ENCODE results near the gene UHRF2.
A peak's percentile ranks its signal among the peaks of the same experiment; 100 is the strongest.
"Not testable (repeated sequence)": the region's sequence is repeated elsewhere in the genome, so short reads cannot be mapped to it uniquely, and the experiment has no call there.

The UHRF2 gene, protein sequence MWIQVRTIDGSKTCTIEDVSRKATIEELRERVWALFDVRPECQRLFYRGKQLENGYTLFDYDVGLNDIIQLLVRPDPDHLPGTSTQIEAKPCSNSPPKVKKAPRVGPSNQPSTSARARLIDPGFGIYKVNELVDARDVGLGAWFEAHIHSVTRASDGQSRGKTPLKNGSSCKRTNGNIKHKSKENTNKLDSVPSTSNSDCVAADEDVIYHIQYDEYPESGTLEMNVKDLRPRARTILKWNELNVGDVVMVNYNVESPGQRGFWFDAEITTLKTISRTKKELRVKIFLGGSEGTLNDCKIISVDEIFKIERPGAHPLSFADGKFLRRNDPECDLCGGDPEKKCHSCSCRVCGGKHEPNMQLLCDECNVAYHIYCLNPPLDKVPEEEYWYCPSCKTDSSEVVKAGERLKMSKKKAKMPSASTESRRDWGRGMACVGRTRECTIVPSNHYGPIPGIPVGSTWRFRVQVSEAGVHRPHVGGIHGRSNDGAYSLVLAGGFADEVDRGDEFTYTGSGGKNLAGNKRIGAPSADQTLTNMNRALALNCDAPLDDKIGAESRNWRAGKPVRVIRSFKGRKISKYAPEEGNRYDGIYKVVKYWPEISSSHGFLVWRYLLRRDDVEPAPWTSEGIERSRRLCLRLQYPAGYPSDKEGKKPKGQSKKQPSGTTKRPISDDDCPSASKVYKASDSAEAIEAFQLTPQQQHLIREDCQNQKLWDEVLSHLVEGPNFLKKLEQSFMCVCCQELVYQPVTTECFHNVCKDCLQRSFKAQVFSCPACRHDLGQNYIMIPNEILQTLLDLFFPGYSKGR

DNA sequence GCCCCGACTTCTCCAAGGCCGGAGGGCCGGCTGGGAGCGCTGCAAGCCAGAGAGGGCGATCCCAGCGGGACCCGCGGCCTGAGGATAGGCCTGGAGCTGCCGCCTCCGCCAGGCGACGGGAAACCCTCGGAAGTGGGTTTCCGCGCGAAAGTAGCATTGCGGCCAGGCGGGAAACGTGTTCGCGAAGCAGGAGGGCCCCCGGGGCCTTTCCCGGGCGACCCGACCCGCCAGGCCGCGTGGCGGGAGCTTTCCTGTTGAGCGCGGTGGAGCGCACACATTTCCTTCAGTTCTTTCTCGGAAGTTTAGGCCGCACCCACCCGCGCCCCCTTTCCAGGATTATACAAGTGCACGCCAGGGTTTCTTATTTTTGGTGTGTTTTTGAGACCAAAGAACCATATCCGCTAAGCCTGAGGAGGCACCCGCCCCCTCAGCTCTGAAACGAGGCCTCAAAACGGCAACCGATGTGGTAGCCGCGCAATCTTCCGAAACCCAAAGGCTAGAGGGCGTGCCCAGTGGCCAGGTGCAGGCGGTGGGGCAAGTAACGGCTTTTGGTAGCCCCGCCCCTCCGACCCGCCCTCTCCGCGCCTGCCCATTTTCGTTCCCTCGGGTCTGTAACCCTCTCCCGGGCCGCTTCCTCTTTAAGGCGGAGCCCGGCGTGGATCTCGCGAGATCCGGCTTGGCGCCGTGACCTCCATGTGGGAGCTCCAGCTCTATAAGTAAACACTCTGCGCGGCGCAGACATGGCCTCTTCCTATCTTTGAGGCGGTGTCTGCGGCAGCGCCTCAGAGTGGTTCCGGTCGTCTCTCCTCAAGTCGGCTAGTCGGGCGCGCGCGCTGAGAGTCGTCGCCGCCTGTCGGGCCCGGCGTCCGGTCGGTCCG lies at the start of gene UHRF2:
UHRF2 (plus strand) TSS at position 713 of the 878 bp plus-strand sequence. CDS start 292 bp downstream, outside the sequence.
- peak; percentile 96 for DNase-seq (ENCODE audit: low spot score)

DNA sequence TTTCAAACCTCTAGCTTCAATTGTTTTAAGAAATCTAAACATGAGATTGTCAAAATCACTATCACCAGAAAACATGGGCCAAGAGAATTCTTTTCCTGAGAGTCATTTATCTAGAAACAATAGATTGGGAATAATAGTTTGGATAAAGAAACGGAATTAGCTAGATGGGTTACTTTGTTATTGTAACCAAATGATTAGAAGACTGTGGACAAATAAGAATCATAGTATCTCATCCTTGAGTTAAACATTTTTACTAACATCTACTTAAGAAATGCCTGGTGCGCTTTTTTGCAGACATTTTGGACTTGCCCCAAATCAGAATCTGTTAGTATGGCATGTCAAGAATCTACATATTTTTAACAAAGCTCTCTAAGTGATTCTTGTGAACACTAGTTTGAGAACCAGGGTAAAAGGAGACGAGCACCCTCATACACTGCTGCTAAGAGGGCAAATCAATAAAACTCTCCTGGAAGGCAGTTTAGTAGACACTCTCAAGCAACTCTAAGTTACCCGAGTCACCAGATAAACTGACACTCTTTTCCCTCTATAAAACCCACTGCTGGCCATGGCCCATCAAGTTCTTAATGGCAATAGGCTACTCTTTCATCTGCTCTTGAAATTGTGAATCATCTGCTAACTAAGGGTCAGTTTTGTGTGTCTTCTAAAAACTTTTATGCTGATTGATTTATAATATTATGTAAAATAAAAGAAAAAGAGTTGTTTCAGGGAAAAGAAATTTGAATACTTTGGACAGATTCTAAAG lies 45.7 kb upstream of the UHRF2 start:
- no peak for DNase-seq (ENCODE audit: low spot score)

DNA sequence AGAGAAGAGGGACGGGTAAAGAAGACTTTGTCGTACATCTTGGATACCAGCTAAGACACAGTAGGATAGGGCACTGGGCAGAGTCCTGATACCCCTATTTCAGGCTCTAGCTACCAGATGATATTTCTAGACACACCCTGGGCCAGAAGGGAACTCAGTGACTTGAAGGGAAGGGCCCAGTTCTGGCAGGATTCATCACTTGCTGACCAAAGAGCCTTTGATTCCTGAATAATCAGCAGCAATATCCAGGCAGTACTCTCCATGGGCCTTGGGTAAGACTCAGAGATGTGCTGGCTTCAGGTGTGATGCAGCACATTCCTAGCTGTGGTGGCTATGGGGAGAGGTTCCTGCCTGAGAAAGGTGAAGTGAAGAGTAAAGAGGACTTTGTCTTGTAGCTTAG lies 44.2 kb upstream of the UHRF2 start:
- no peak for DNase-seq (ENCODE audit: low spot score)

DNA sequence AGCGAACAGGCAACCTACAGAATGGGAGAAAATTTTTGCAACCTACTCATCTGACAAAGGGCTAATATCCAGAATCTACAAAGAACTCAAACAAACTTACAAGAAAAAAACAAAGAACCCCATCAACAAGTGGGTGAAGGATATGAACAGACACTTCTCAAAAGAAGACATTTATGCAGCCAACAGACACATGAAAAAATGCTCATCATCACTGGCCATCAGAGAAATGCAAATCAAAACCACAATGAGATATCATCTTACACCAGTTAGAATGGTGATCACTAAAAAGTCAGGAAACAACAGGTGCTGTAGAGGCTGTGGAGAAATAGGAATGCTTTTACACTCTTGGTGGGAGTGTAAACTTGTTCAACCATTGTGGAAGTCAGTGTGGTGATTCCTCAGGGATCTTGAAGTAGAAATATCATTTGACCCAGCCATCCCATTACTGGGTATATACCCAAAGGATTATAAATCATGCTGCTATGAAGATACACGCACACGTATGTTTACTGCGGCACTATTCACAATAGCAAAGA lies 31.5 kb upstream of the UHRF2 start:
- not testable (repeated sequence) for DNase-seq (ENCODE audit: low spot score)

DNA sequence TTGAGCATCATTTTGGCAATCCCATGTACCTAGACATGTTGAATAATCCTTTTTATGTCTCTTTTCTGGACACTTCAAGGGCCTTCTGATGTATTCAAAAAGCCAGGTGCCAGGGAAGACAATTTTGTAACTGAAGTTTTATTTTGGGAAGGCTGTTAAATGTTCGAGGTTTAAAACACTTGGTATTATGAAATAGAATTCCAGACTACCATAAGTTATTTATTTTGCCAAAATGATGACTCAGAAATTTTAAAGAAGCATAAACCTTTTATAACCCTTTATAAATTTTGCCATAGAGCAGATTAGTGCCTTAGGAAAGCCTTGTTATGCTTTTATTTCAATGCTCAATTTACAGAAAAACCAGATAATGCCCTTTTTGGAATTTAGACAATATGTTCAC lies 30.3 kb upstream of the UHRF2 start:
- no peak for DNase-seq (ENCODE audit: low spot score)

- no peak for DNase-seq (ENCODE audit: low spot score)
These were observed 29.3 kb upstream of the UHRF2 start for GRCh38 chr9:6383551-6384225.

DNA sequence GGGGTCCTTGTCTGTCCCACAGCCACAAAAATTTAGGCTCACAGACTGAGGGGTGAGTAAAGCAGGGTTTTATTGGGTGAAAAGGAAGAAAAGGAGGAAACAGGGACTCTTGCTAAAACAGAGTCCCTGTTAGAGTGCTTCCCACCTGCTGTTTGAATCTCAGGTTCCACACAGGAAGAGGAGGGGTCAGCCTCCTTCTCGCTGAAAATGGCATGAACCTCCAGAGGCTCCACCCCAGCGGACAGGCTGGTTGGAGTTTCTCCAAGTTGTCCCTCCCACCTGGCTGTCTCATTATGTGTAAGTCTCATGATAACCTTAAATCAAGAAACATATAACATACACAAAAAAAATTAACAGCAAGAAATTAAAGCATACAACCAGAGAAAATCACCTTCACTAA lies 28.3 kb upstream of the UHRF2 start:
- peak; percentile 39 for DNase-seq (ENCODE audit: low spot score)

DNA sequence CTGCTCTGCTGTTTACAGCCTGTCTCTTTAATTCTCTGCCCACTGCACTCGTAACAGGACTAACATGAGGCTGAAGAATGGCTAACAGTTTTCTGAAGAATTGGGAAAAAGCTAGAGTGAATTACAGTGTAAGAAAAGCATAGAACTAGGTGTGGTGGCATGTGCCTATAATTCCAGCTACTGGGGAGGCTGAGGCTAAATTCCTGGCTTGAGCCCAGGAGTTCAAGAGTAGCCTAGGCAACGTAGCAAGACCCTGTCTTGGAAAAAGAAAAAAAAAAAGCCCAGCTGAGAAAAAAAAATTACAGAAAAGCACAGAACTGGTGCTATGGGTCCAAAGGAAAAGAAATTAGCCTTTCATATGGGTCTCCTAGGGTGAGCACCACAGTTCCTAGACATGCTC lies 13.9 kb upstream of the UHRF2 start:
- DNase-seq (ENCODE audit: low spot score) = no peak

GRCh38 chr9:6405371-6405770 lies 7.6 kb upstream of the UHRF2 start:
- no peak for DNase-seq (ENCODE audit: low spot score)

DNA sequence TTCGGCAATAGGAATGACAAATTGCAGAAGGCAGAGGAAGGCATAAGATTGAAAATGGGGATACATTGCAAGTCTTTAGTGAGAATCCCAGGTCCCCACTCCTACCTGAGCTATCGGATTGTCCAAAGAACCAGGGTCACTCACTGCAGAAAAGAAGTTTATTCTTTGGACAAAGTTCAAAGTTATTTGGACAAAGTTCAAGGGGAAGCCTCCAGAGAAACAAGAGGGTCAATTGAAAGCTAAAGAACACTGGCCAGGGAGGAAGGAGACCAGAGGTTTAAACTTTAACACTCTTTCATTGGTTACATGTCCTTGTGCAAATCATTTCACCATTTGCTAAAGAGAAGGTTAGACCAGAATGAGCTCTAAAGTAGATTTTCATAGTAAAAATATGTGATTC lies 5.2 kb upstream of the UHRF2 start:
- DNase-seq (ENCODE audit: low spot score) = no peak

GRCh38 chr9:6408320-6408719 lies 4.7 kb upstream of the UHRF2 start:
- DNase-seq (ENCODE audit: low spot score) = no peak

DNA sequence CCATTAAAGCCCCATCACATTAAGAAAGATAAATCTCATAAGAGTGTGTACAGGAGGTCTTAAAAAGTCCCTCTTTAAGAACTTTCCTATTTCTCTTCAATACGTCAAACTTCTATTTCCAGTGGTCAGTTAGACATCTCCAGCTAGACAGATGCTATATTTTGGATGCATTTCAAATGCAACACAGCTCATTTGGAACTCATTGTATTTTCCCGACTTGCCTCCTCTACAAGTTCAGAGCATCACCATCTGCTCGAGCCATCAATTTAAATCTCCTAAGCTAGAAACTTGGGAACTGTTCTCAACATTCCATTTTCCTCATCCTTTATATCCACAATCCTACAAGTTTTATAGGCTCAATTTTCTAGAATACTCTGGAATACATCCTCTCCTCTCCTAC lies 3.2 kb upstream of the UHRF2 start:
- DNase-seq (ENCODE audit: low spot score) = no peak

DNA sequence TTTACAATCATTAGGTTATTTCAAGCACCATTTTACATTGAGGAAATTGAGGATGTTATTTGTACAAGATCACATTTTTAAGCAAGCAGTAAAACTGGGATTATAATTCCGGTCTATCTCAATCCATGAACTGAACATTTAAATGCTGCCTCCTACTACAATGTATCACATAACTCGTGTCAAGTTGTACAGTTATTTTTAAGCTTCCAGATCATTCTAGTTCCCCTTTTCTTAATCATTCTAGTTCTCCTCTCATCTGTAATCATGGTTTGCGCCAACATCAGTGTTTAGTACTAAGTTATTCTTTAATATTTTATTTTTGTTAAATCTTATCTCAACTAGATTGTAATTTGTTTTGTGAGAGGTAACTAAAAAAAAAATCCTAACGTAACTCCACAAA lies 2.4 kb upstream of the UHRF2 start:
- DNase-seq (ENCODE audit: low spot score) = no peak

GRCh38 chr9:6413365-6414246 lies 607 bp downstream of the UHRF2 start:
- DNase-seq (ENCODE audit: low spot score) = peak; percentile 41

GRCh38 chr9:6414247-6414641 lies 1.2 kb downstream of the UHRF2 start:
- DNase-seq (ENCODE audit: low spot score) = peak; percentile 21

- DNase-seq (ENCODE audit: low spot score) = no peak
These were observed 2.3 kb downstream of the UHRF2 start for GRCh38 chr9:6415266-6415665.

DNA sequence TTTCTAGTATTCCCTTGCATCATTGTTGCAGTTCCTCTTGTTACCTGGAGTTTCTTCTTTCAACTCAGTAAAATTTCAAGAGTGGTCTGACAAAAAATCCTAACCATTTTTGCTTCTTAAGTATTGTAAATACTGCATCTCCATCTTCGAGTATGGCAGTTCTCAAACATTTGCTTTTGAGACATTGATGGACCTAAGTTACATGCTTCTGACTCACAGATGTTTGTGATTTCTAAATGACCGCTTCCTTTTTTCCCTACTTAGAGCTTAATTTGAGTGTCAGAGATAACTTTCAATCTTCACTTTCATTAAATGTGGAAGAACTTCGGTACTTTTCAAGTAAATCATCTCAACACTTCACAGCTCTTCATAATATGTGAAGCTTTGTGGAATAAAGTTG lies 4.2 kb downstream of the UHRF2 start:
- no peak for DNase-seq (ENCODE audit: low spot score)

DNA sequence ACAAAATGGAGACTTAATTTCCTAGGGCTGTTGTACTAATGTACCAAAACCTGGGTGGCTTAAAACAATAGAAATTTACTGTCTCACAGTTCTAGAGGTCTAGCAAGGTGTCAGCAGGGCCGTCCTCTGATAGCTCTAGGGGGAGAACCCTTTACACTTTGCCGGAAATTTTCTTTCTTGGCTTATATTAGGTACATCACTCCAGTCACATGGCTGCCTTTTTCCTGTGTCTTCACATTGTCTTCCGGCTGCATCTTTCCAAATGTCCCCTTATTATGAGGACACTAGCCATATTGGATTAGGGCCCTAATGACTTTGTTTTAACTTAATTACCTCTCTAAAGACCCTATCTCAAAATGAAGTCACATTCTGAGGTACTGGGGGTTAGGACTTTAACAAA lies 5.8 kb downstream of the UHRF2 start:
- no peak for DNase-seq (ENCODE audit: low spot score)

DNA sequence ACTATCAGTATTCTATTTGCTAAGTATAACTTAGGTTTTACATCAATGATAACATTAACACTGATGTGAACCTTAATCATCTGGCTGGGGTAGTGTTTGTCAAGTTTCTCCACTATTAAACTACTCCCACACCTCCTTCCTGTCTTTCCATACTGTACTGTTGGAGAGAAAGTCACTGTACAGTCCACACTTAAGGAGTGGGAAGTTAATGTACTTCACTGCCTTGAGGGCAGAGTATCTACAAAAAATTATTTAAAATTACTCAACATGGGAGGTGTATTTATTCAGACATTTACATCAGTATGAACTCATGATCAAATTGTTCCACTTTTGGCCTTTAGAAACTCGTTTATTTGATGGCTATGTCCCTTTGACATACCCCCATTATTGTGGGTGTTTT lies 11.9 kb downstream of the UHRF2 start:
- DNase-seq (ENCODE audit: low spot score) = no peak

- DNase-seq (ENCODE audit: low spot score) = no peak
These were observed 13.1 kb downstream of the UHRF2 start for GRCh38 chr9:6426117-6426516.

Measured in iPS-NIHi11 (cell line).